HepG2 (cell line): ENCODE measurements around the gene FCHO2. TPM values are rescaled to one million over a fixed set of nuclear protein-coding genes. Genes with fewer than 3 reads are reported as not detected.

Source experiments
- ATAC-seq: fragments of 200-7000 bp; cut with Tn5 transposase; 3 replicates; pipeline ENCODE4 v1.9.1; 2020; ENCODE audit warnings: mild to moderate bottlenecking, moderate library complexity
- BruUV-seq: library from RNA; stranded (reverse); fragments of 400-500 nt; replicated peaks from 2 replicates; lab custom pipeline; 2021; lab: Mats Ljungman, UMichigan
- CTCF ChIA-PET: fragments of 300-600 bp; formaldehyde crosslinking; extraction: SDS; loops from one replicate; lab custom pipeline; 2021; ENCODE audit warnings: low total read pairs, inconsistent platforms, low intra/inter-chr PET ratio; lab: Yijun Ruan, JAX
- POLR2A ChIA-PET: fragments of 350-600 bp; sonication (Branson Sonifier 250); formaldehyde crosslinking; loops from one replicate; lab custom pipeline; 2020; ENCODE audit warnings: antibody characterized with exemption, inconsistent platforms; lab: Yijun Ruan, JAX
- DNase-seq: peaks from one replicate; pipeline ENCODE4 v3.0.0-alpha.2; 2015; ENCODE audit warnings: low spot score
- FAIRE-seq: peaks from 3 replicates; lab custom pipeline; 2011; peaks lifted over from hg19 to GRCh38; lab: Jason Lieb, UNC
- H2AFZ ChIP-seq: one replicate; pipeline ENCODE4 v1.6.1; 2011; ENCODE audit warnings: low read length, inconsistent platforms
- H3K27ac ChIP-seq: fragments of 300-600 bp; 3 replicates; pipeline ENCODE4 v1.8.0; 2011; ENCODE audit warnings: mixed run types, mild to moderate bottlenecking, mixed read lengths, low read length, inconsistent platforms; ENCODE audit not compliant: insufficient read depth; ENCODE audit errors: extremely low read length
- H3K27me3 ChIP-seq, 2 experiments: fragments of 200-600 bp in 1 of 2; 2 replicates in 1 of 2; 3 replicates in 1 of 2; pipeline versions ENCODE4 v1.6.0 to v1.8.0; 2011; ENCODE audit warnings: low read length in 2 of 2, mild to moderate bottlenecking in 2 of 2, moderate library complexity in 2 of 2, inconsistent platforms in 1 of 2; ENCODE audit not compliant: insufficient read depth in 2 of 2, control insufficient read depth in 1 of 2
- H3K36me3 ChIP-seq, 2 experiments: fragments of 200-600 bp in 1 of 2; replicated peaks in 1 of 2; 2 replicates in 1 of 2; 3 replicates in 1 of 2; pipeline versions ENCODE4 v1.5.1 to v1.8.0; 2011; ENCODE audit warnings: low read length in 2 of 2, inconsistent platforms in 1 of 2; ENCODE audit not compliant: insufficient read depth in 2 of 2, control insufficient read depth in 1 of 2
- H3K4me1 ChIP-seq: 2 replicates; pipeline ENCODE4 v1.5.1; 2012; ENCODE audit warnings: low read length, inconsistent platforms; ENCODE audit not compliant: insufficient read depth
- H3K4me2 ChIP-seq: 2 replicates; pipeline ENCODE4 v1.6.0; 2011; ENCODE audit warnings: low read depth, low read length, inconsistent platforms
- H3K4me3 ChIP-seq, 3 experiments: fragments of 200-600 bp in 1 of 3; sonication (generic), shearing (Covaris generic) in 1 of 3; replicated peaks in 1 of 3; 2 replicates each; pipeline ENCODE4 v1.5.1; 2011 to 2016; ENCODE audit warnings: low read length in 3 of 3, inconsistent platforms in 2 of 3, low read depth in 2 of 3, mild to moderate bottlenecking in 2 of 3, control low read depth in 1 of 3, mixed read lengths in 1 of 3; ENCODE audit not compliant: insufficient read depth in 1 of 3
- H3K79me2 ChIP-seq: one replicate; pipeline ENCODE4 v1.6.1; 2011; ENCODE audit warnings: low read length, inconsistent platforms; ENCODE audit not compliant: insufficient read depth
- H3K9ac ChIP-seq: 2 replicates; pipeline ENCODE4 v1.6.0; 2011; ENCODE audit warnings: mild to moderate bottlenecking, low read depth, low read length, inconsistent platforms; ENCODE audit not compliant: insufficient read depth
- H3K9me3 ChIP-seq: 2 replicates; pipeline ENCODE4 v1.5.1; 2012; ENCODE audit warnings: mild to moderate bottlenecking, low read length
- H4K20me1 ChIP-seq: 2 replicates; pipeline ENCODE4 v1.6.0; 2011; ENCODE audit warnings: inconsistent platforms, mild to moderate bottlenecking, low read length, moderate library complexity; ENCODE audit not compliant: insufficient read depth
- HMG20A ChIP-seq: IDR thresholded peaks from 2 replicates; pipeline ENCODE4 v1.6.1; 2016; ENCODE audit warnings: borderline replicate concordance
- MED1 ChIP-seq: sonication (generic); formaldehyde crosslinking; IDR thresholded peaks from 2 replicates; pipeline ENCODE4 v1.4.0; 2020; ENCODE audit warnings: missing genetic modification reagents
- MED8 ChIP-seq: sonication (generic); formaldehyde crosslinking; IDR thresholded peaks from 2 replicates; pipeline ENCODE4 v1.8.1; 2023; ENCODE audit warnings: mild to moderate bottlenecking, missing genetic modification reagents; ENCODE audit not compliant: insufficient replicate concordance
- RAD51 ChIP-seq: fragments of 450-650 bp; IDR thresholded peaks from 2 replicates; pipeline ENCODE4 v1.6.1; 2016; ENCODE audit warnings: borderline replicate concordance
- SOX5 ChIP-seq: IDR thresholded peaks from 2 replicates; pipeline ENCODE4 v1.6.1; 2016; ENCODE audit warnings: borderline replicate concordance
- ZNF232 ChIP-seq: sonication (generic); formaldehyde crosslinking; IDR thresholded peaks from 2 replicates; pipeline ENCODE4 v1.4.0; 2020; ENCODE audit warnings: missing genetic modification reagents, borderline replicate concordance
- ZNF546 ChIP-seq: sonication (generic); formaldehyde crosslinking; conservative IDR thresholded peaks from 2 replicates; pipeline ENCODE4 v1.8.1; 2023; ENCODE audit warnings: mild to moderate bottlenecking, missing genetic modification reagents
- ZNF569 ChIP-seq: sonication (generic); formaldehyde crosslinking; IDR thresholded peaks from 2 replicates; pipeline ENCODE4 v1.5.0; 2020; ENCODE audit warnings: mild to moderate bottlenecking, missing genetic modification reagents, moderate library complexity, borderline replicate concordance
- WGBS: methylation state at CpG from one replicate; pipeline ENCODE4 v1.1.6; 2017; ENCODE audit warnings: low lambda C conversion rate; 5-methylcytosine and 5-hydroxymethylcytosine counted together
- in situ Hi-C: cut with HindIII; loops from 2 replicates; pipeline ENCODE4 v1.10.0; 2017; ENCODE audit warnings: low pct_unique_long_range_greater_than_20kb; ENCODE audit not compliant: extremely low pct_ligation_motif_present
- intact Hi-C: fragments of 100-400 bp; cut with micrococcal nuclease; formaldehyde crosslinking; loops from one replicate; pipeline ENCODE4 v1.10.0; 2022; ENCODE audit not compliant: unreplicated experiment
- polyA plus RNA-seq, 8 experiments: library from polyadenylated mRNA; depleted of rRNA in 3 of 8; stranded (reverse) in 7 of 8; unstranded in 1 of 8; fragments of >200 nt; fragmentation: Illumina TruSeq in 4 of 8; extraction: Trizol in 4 of 8; gene quantifications; 2 replicates each; pipeline versions ENCODE4 v1.2.1 to v1.2.3, GENCODE V29; 2011 to 2016; ENCODE audit warnings: low read depth in 4 of 8, missing spikeins in 1 of 8, mixed read lengths in 1 of 8; ENCODE audit not compliant: insufficient read depth in 1 of 8
- total RNA-seq, 5 experiments: library from RNA; depleted of rRNA; stranded (reverse); fragments of >200 nt; fragmentation: Illumina TruSeq; extraction: Trizol; gene quantifications; 2 replicates each; pipeline ENCODE4 v1.2.3, GENCODE V29; 2016; ENCODE audit warnings: low read depth in 1 of 5
- TF ChIP-seq, protein P1 (sequence below): IDR thresholded peaks from 2 replicates; pipeline ENCODE4 v1.6.1; 2016; ENCODE audit warnings: mild to moderate bottlenecking
- TF ChIP-seq, protein P2 (sequence below), 2 experiments: sonication (generic) in 1 of 2; formaldehyde crosslinking in 1 of 2; IDR thresholded peaks; 2 replicates each; pipeline versions ENCODE4 v1.6.1 to v1.9.0; 2014 to 2022; ENCODE audit warnings: antibody characterized with exemption in 1 of 2, borderline replicate concordance in 1 of 2, inconsistent platforms in 1 of 2, low read depth in 1 of 2, missing genetic modification reagents in 1 of 2
- TF ChIP-seq, protein P3 (sequence below): sonication (generic); formaldehyde crosslinking; IDR thresholded peaks from 2 replicates; pipeline ENCODE4 v1.4.0; 2020; ENCODE audit warnings: missing genetic modification reagents

Gene FCHO2
- total and polyA plus RNA-seq, 2 of the 13 experiments (the other 11 are each of a cell fraction or from before 2014, with no cell fraction given), result 11.6 to 17.3 TPM

DNA sequence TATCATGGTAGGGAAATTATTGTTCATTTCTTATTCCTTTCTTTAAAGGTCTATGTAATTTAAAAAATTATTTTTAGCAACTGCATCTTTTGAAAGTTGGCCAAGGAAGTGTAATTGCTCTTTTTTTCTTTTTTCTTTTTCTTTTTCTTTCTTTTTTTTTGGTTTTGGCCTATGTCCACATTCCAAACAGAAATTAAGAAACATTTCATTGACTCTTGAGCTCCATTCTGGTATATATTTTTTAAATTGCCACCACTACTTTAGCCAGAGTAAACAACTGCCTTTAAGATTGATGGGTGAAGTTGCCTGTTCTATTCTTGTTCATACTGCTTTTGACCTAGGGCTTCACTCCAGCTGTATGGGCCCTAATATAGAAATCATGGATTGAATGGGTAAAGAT, 88.7 kb downstream of the FCHO2 start (continued):
- TF ChIP-seq ZNF569 (CRISPR knock-in tag) (no peak), SOX5 (CRISPR knock-in tag) (no peak), MED8 (CRISPR knock-in tag) (no peak), HMG20A (no peak)
- TF ChIP-seq, protein P1, sequence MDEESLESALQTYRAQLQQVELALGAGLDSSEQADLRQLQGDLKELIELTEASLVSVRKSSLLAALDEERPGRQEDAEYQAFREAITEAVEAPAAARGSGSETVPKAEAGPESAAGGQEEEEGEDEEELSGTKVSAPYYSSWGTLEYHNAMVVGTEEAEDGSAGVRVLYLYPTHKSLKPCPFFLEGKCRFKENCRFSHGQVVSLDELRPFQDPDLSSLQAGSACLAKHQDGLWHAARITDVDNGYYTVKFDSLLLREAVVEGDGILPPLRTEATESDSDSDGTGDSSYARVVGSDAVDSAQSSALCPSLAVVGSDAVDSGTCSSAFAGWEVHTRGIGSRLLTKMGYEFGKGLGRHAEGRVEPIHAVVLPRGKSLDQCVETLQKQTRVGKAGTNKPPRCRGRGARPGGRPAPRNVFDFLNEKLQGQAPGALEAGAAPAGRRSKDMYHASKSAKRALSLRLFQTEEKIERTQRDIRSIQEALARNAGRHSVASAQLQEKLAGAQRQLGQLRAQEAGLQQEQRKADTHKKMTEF, result no peak
- TF ChIP-seq, all 625 proteins: peak for 0

DNA sequence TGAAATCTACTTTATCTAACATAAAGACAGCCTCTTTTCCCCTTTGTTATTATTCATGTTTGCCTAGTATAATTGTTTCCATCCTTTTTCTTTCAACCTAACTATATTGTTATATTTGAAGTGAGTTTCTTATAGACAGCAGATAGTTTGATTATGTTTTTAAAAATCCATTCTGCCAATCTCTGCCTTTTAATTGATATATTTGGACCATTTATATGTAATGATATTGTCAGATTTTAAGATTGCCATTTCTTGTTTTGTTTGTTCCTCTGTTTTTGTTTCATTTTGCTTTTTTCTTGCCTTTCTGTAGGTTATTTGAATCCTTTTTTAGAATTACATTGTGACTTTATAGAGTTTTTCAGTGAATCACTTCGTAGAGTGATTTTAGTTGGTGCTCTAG, 89.8 kb downstream of the FCHO2 start:
- Histone ChIP-seq H3K4me1 (no peaks in the 10 kb centered on the region), H3K4me2 (no peak overlapping the region), H3K27me3 (no peaks in the 10 kb centered on the region), H3K27ac (no peak overlapping the region), H3K9me3 (no peaks in the 10 kb centered on the region), H3K79me2 (no peaks in the 10 kb centered on the region), H3K36me3 (peaks cover 0 to 4% of the 10 kb centered on the region in 2 experiments; a peak in 2 of 5 replicates), H3K4me3 (no peak overlapping the region), H4K20me1 (no peaks in the 10 kb centered on the region), H2AFZ (no peak overlapping the region), H3K9ac (no peak overlapping the region)
- 97% methylated on average over 1 of the region's 1 CpG for WGBS
- ChIA-PET CTCF (no interaction called here), POLR2A (no interaction called here)
- no TSS peak for BruUV-seq
- no peak for FAIRE-seq
- DNase-seq, result no peak
- in situ Hi-C loops, result no loop called here
- intact Hi-C loops, result no loop called here
- ATAC-seq, result no peak
- TF ChIP-seq ZNF232 (CRISPR knock-in tag) (no peak), RAD51 (no peak), ZNF546 (CRISPR knock-in tag) (no peak), MED1 (no peak)
- TF ChIP-seq, protein P2, sequence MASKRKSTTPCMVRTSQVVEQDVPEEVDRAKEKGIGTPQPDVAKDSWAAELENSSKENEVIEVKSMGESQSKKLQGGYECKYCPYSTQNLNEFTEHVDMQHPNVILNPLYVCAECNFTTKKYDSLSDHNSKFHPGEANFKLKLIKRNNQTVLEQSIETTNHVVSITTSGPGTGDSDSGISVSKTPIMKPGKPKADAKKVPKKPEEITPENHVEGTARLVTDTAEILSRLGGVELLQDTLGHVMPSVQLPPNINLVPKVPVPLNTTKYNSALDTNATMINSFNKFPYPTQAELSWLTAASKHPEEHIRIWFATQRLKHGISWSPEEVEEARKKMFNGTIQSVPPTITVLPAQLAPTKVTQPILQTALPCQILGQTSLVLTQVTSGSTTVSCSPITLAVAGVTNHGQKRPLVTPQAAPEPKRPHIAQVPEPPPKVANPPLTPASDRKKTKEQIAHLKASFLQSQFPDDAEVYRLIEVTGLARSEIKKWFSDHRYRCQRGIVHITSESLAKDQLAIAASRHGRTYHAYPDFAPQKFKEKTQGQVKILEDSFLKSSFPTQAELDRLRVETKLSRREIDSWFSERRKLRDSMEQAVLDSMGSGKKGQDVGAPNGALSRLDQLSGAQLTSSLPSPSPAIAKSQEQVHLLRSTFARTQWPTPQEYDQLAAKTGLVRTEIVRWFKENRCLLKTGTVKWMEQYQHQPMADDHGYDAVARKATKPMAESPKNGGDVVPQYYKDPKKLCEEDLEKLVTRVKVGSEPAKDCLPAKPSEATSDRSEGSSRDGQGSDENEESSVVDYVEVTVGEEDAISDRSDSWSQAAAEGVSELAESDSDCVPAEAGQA (IDR thresholded peaks at IDR 0.05; ENCODE audit: low read depth), result no peak
- TF ChIP-seq, protein P2 (CRISPR knock-in tag; IDR thresholded peaks at IDR 0.05; ENCODE audit: borderline replicate concordance), result no peak
- TF ChIP-seq, protein P3, sequence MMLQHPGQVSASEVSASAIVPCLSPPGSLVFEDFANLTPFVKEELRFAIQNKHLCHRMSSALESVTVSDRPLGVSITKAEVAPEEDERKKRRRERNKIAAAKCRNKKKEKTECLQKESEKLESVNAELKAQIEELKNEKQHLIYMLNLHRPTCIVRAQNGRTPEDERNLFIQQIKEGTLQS (CRISPR knock-in tag), result no peak
